Esophagus squamous epithelium (tissue), 4 donors: ENCODE measurements around the gene PACS2.

Source experiments
- CTCF ChIP-seq, 6 experiments: fragments of 450-650 bp in 4 of 6; fragments of 200-600 bp in 2 of 6; sonication (generic) in 2 of 6; IDR thresholded peaks; one replicate each; pipeline ENCODE4 v1.5.1; 2016 to 2019; ENCODE audit warnings: antibody characterized with exemption in 6 of 6, mild to moderate bottlenecking in 4 of 6, moderate library complexity in 4 of 6
- POLR2A ChIP-seq, 4 donors: fragments of 450-650 bp; IDR thresholded peaks; one replicate each; pipeline ENCODE4 v1.6.1; 2017; ENCODE audit warnings: antibody characterized with exemption in 4 of 4, mild to moderate bottlenecking in 4 of 4, moderate library complexity in 3 of 4

GRCh38 chr14:105355850-105356604 is 41.5 kb downstream of the PACS2 start:
- no peak for TF ChIP-seq CTCF (IDR thresholded peaks at IDR 0.05)
- no peak for TF ChIP-seq POLR2A (IDR thresholded peaks at IDR 0.05)
